Measurements from ENCODE around the gene GBX1. TPM values are rescaled to one million over a fixed set of nuclear protein-coding genes. Genes with fewer than 3 reads are reported as not detected.

GBX1 gene
- total RNA-seq, 1 donor from 2014 or later: not detected

DNA sequence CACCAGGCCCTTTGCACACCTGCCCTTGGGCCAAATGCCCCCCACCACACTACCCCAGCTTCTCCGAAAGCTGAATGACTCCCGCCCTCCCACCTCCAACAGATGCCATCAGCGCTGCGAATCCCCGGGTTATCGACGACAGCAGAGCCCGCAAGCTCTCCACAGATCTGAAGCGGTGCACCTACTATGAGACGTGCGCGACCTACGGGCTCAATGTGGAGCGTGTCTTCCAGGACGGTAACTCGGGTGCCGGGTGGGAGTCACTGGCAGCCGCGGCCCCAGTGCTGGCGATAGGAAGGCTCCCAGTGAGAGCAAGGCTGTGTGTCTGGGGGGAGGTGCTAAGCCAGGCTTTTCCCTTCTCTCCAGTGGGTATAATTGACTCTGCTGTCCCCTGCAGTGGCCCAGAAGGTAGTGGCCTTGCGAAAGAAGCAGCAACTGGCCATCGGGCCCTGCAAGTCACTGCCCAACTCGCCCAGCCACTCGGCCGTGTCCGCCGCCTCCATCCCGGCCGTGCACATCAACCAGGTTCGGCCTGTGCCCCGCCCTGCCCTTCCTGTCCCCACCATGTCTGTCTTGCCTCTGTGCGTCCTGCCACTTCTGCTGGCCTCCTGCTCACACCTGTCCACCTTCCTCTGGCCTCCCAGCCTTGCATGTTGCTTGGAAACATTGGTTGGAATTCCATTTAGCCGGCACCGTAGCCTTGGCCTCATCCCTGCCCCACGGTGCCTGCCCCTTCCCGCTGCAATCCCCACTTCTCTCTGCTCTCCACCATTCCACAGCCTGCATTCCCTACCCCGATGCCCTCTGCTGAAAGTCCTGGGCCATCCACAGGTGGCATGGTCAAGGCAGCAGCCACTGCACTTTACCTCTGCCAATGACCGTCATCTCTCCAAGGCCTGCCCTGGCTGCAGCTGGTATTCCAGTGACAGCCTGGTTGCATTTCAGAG lies 49.1 kb downstream of the GBX1 start:
- no peaks in the 10 kb centered on the region for H3K9me3 Mint-ChIP-seq
- H3K4me1 Mint-ChIP-seq: no peaks in the 10 kb centered on the region
- H3K4me3 Mint-ChIP-seq: no peak overlapping the region
- no peak overlapping the region for H3K27ac Mint-ChIP-seq
- no peak for DNase-seq
- intact Hi-C loops (cut with micrococcal nuclease): loop anchor here (10.0 kb wide), 1 partner anchor 144 kb away; the partner anchor contains the start of gene KCNH2
- H3K36me3 Mint-ChIP-seq (ENCODE audit: low read depth): peaks cover 15% of the 10 kb centered on the region
- H3K27me3 Mint-ChIP-seq: peaks cover 12% of the 10 kb centered on the region

DNA sequence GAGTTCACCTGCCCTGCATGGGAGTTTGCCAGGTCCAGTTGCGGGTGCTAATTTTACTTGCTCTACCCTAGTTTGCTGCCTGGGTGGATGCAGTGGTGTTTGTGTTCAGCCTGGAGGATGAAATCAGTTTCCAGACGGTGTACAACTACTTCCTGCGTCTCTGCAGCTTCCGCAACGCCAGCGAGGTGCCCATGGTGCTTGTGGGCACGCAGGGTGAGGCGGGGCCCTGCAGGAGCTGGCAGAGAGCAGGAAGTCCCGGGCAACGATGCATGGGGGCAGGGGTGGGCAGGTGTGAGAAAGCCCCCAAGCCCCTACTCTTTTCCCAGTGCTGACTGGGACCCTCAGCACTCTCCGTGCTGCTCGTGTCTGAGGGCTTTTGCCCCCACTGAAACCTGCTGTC lies 49.9 kb downstream of the GBX1 start:
- Mint-ChIP-seq H3K36me3 (ENCODE audit: low read depth) (peaks cover 12% of the 10 kb centered on the region), H3K27me3 (peaks cover 16% of the 10 kb centered on the region), H3K9me3 (no peaks in the 10 kb centered on the region), H3K4me3 (no peak overlapping the region), H3K27ac (no peak overlapping the region), H3K4me1 (no peaks in the 10 kb centered on the region)
- DNase-seq: no peak
- intact Hi-C loops (cut with micrococcal nuclease): loop anchor here (10.0 kb wide), 1 partner anchor 143 kb away; the partner anchor contains the start of gene KCNH2

GRCh38 chr7:151116603-151117440 lies 50.7 kb downstream of the GBX1 start:
- intact Hi-C loops (cut with micrococcal nuclease): loop anchor here (10.0 kb wide), 1 partner anchor 142 kb away; the partner anchor contains the start of gene KCNH2
- no peak overlapping the region for H3K27ac Mint-ChIP-seq
- H3K9me3 Mint-ChIP-seq: no peaks in the 10 kb centered on the region
- H3K4me1 Mint-ChIP-seq: no peaks in the 10 kb centered on the region
- H3K27me3 Mint-ChIP-seq: peaks cover 16% of the 10 kb centered on the region
- peaks cover 12% of the 10 kb centered on the region for H3K36me3 Mint-ChIP-seq (ENCODE audit: low read depth)
- no peak overlapping the region for H3K4me3 Mint-ChIP-seq
- no peak for DNase-seq

DNA sequence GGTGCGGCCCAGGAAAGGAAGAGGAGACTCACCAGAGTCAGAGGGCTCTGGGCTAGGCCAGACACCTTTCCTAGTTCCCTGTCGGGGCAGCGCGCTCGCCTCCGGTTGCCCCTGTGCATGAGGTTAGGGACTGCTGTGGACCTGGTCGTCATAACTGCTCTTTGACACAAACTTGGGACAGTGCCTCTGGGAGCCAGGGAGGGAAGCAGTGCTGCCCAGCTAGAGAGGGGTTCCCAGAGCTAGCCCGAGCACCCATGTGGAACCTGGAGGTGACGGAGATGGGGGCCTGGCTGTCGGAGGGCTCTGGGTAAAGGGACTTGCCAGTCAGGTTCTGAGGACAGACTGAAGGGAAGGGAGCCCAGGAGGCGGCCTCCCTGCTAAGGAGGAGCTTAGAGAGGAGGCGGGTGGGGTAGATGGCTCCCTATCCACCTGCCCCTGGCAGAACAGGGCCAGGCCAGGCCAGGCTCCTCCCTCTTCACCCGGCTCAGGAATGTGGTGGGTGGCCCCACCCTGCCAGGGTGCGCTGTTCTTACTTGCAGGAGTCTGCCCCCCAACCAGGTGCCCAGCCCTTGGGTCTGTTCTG lies 51.6 kb downstream of the GBX1 start:
- H3K9me3 Mint-ChIP-seq: no peaks in the 10 kb centered on the region
- no peak overlapping the region for H3K27ac Mint-ChIP-seq
- H3K36me3 Mint-ChIP-seq (ENCODE audit: low read depth): peaks cover 10% of the 10 kb centered on the region
- H3K27me3 Mint-ChIP-seq: peaks cover 16% of the 10 kb centered on the region
- no peaks in the 10 kb centered on the region for H3K4me1 Mint-ChIP-seq
- H3K4me3 Mint-ChIP-seq: peak overlapping the region; percentile 30
- DNase-seq: no peak
- intact Hi-C loops (cut with micrococcal nuclease): loop anchor here (10.0 kb wide), 1 partner anchor 141 kb away; the partner anchor contains the start of gene KCNH2

DNA sequence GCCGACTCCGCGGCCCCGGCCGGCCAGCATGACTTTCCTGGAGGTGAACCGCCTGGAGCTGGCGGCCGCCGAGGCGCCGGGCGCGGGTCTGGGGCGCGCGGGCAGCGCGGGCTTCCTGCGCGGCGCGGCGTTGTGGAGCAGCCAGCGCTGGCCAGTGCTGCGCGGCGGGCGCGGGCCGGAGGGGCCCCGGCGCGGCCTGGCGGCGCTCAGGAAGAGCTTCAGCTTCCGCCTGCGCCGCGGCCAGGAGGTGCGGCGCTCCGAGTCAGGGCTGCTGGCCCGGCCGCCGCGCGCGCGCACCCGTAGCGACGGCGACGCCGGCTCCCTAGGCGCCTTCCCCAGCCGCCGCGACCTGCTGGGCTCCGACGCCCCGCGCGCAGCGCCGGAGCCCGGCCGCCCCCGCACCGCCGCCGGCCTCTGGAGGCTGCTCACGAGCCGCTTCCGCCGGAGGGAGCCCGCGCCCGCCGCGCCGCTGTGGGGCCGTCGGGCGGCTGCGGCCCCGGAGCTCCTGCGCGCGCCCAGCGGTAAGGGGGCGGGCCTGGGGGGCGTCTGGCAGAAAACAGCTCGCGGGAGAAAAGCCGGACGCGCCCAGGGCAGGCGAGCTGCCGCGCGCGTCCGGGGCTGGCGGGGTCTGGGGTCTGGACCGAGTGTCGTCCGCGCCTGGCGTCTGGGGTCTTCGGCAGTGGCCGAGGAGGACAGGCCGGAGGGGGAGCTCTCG lies 52.2 kb downstream of the GBX1 start:
- Mint-ChIP-seq H3K9me3 (no peaks in the 10 kb centered on the region), H3K27me3 (peaks cover 16% of the 10 kb centered on the region), H3K27ac (no peak overlapping the region), H3K4me3 (peak overlapping the region; percentile 30), H3K36me3 (ENCODE audit: low read depth) (peaks cover 4% of the 10 kb centered on the region), H3K4me1 (peaks cover 3% of the 10 kb centered on the region)
- peak; percentile 74 for DNase-seq
- intact Hi-C loops (cut with micrococcal nuclease): loop anchor here (10.0 kb wide), 1 partner anchor 140 kb away; the partner anchor contains the start of gene KCNH2

- Mint-ChIP-seq H3K4me3 (no peak overlapping the region), H3K27me3 (peaks cover 16% of the 10 kb centered on the region), H3K36me3 (ENCODE audit: low read depth) (peaks cover 2% of the 10 kb centered on the region), H3K9me3 (no peaks in the 10 kb centered on the region), H3K27ac (no peak overlapping the region), H3K4me1 (peaks cover 3% of the 10 kb centered on the region)
- DNase-seq: no peak
- intact Hi-C loops (cut with micrococcal nuclease): loop anchor here (5.0 to 10.0 kb wide), 2 partner anchors 140 to 217 kb away; partner anchors contain the start of gene KCNH2
Observed at GRCh38 chr7:151114151-151115090, 53.1 kb downstream of the GBX1 start.

GRCh38 chr7:151113344-151114150 lies 53.9 kb downstream of the GBX1 start:
- intact Hi-C loops (cut with micrococcal nuclease): loop anchor here (5.0 to 10.0 kb wide), 2 partner anchors 139 to 216 kb away; partner anchors contain the start of gene KCNH2
- no peak for DNase-seq
- no peak overlapping the region for H3K4me3 Mint-ChIP-seq

GRCh38 chr7:151110941-151111645 lies 56.4 kb downstream of the GBX1 start:
- intact Hi-C loops (cut with micrococcal nuclease): loop anchor here (1.0 to 10.0 kb wide), 5 partner anchors 19 to 214 kb away; partner anchors contain the start of genes ABCB8 and KCNH2
- H3K27me3 Mint-ChIP-seq: peaks cover 16% of the 10 kb centered on the region
- H3K36me3 Mint-ChIP-seq (ENCODE audit: low read depth): no peaks in the 10 kb centered on the region
- H3K9me3 Mint-ChIP-seq: no peaks in the 10 kb centered on the region
- H3K4me1 Mint-ChIP-seq: peaks cover 3% of the 10 kb centered on the region
- DNase-seq: peak; percentile 93
- H3K27ac Mint-ChIP-seq: no peak overlapping the region
- H3K4me3 Mint-ChIP-seq: no peak overlapping the region

More at GRCh38 chr7:151113344-151114150, 53.9 kb downstream of the GBX1 start:
- H3K4me1 Mint-ChIP-seq: peaks cover 3% of the 10 kb centered on the region
- H3K9me3 Mint-ChIP-seq: no peaks in the 10 kb centered on the region
- H3K36me3 Mint-ChIP-seq (ENCODE audit: low read depth): no peaks in the 10 kb centered on the region
- no peak overlapping the region for H3K27ac Mint-ChIP-seq
- peaks cover 16% of the 10 kb centered on the region for H3K27me3 Mint-ChIP-seq

DNA sequence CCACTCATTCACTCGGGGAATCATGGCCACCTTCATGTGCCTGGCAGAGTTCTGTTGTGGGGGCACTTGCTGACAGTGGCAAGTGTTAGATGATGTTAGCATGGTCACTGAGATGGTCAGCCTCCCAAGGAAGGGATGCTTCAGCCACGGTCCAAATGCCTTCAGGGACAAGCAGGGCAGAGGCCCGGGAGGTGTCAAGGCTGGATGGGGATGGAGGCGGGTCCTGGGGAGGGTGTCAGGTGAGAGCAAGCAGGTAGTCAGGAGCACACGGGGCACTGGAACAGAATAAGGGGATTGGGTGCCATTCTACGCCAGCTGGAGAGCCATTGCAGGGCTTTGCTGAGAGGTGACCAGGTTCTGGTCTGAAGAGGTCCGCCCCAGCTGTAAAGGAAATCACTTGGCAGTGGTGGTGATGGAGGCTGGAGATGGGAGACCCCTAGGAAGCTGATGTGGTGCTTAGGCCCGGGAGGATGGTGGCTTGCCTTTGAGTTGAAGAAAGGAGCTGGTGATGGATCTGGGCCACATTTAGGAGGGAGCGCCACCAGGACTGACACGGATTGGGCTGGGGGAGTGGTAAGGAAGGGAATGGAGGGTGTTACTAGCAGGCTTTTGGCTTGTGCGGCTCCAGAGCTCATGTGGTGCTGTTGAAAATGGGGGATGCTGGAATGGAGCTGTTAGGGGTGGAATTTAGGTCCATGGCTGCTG lies 57.1 kb downstream of the GBX1 start:
- no peak overlapping the region for H3K4me3 Mint-ChIP-seq
- intact Hi-C loops (cut with micrococcal nuclease): loop anchor here (2.0 to 10.0 kb wide), 3 partner anchors 22 to 213 kb away; partner anchors contain the start of gene KCNH2
- H3K9me3 Mint-ChIP-seq: no peaks in the 10 kb centered on the region
- H3K27ac Mint-ChIP-seq: no peak overlapping the region
- H3K4me1 Mint-ChIP-seq: peaks cover 3% of the 10 kb centered on the region
- H3K27me3 Mint-ChIP-seq: peaks cover 11% of the 10 kb centered on the region
- DNase-seq: no peak
- H3K36me3 Mint-ChIP-seq (ENCODE audit: low read depth): no peaks in the 10 kb centered on the region

Measured in activated CD4-positive, alpha-beta T cell treated with anti-CD3 and anti-CD28 coated beads, Interleukin-2, amount 10 ng/mL, durations not matched to agents 24 days and 14 days (primary cell).